ENCODE measurements around the gene GPR55.
A peak's percentile ranks its signal among the peaks of the same experiment; 100 is the strongest.
"Not testable (repeated sequence)": the region's sequence is repeated elsewhere in the genome, so short reads cannot be mapped to it uniquely, and the experiment has no call there.

GPR55 gene

GRCh38 chr2:230949966-230950873 lies 25.2 kb upstream of the GPR55 start:
- no peak for DNase-seq

DNA sequence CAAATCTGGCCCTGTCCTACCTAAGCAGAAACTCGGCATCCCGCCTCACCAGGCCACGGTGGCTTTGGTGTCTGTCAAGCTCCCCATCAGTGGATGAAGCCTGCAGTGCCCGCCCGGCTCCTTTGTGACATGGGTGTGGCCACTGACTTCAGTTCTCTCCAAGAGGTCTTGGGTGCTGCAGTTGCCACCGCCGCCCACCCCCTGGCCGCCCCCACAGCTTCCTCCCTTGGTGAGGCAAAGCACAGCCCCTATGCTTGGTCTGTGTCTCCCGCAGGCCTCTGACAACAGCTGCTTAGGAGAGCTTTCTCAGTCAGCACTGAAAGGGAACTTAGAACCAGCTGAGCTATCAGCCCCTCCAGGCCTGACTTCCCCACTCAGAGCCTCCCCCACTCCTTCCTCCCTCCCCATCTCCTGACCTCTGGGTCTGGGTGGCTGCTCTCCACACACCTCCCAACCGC lies 22.9 kb upstream of the GPR55 start:
- no peak for DNase-seq

- DNase-seq, result no peak
Observed at GRCh38 chr2:230947235-230947576, 22.2 kb upstream of the GPR55 start.

- DNase-seq, result no peak
Observed at GRCh38 chr2:230946429-230947234, 21.6 kb upstream of the GPR55 start.

- DNase-seq, result no peak
Observed at GRCh38 chr2:230944757-230945372, 19.8 kb upstream of the GPR55 start.

DNA sequence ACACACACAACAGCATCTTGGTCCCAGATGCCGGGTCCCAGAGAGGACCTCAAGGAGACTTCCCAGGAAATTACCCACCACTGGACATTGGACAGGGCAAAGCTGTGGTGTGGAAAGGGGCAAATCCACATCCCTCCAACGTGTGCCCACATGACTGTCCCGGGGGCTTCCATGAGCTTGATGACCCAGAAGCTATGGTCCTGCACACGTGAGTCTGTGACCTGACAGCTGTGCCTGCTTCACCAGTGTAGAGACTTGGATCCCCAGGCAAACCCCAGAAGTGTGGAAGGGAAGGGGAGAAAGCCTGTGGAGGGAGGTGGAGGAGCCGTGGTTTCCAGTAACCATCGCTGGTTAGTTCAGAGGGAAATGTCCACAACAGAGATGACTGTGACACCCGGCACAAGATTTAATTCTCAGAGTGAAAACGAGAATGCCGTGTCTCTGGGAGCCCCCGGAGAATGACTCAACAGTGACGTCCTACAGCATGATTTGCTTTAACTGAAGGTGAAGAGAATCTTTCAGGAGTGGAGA lies 19.1 kb upstream of the GPR55 start:
- peak; percentile 35 to 45 for DNase-seq

GRCh38 chr2:230942920-230943896 lies 18.2 kb upstream of the GPR55 start:
- no peak for DNase-seq

DNA sequence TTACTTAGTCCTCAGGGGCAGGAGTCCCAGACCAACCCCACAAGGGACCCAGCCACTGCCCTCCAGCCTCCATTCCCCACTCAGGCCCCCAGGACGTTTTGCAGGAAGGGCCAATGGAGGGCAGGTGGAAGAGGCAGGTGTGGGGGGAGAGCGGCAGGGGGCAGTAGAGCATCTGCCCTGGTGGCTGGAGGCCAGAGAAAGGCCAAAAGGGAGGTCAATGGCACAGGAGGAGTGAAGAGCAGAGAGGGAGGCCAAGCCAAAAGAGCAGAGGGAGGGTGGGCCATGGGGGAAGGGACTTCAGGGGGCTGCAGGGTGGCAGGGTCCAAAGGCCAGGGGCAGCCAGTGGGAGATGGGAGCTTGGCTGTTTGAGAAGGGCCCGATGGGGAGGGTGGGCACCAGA lies 17.3 kb upstream of the GPR55 start:
- DNase-seq, result no peak

DNA sequence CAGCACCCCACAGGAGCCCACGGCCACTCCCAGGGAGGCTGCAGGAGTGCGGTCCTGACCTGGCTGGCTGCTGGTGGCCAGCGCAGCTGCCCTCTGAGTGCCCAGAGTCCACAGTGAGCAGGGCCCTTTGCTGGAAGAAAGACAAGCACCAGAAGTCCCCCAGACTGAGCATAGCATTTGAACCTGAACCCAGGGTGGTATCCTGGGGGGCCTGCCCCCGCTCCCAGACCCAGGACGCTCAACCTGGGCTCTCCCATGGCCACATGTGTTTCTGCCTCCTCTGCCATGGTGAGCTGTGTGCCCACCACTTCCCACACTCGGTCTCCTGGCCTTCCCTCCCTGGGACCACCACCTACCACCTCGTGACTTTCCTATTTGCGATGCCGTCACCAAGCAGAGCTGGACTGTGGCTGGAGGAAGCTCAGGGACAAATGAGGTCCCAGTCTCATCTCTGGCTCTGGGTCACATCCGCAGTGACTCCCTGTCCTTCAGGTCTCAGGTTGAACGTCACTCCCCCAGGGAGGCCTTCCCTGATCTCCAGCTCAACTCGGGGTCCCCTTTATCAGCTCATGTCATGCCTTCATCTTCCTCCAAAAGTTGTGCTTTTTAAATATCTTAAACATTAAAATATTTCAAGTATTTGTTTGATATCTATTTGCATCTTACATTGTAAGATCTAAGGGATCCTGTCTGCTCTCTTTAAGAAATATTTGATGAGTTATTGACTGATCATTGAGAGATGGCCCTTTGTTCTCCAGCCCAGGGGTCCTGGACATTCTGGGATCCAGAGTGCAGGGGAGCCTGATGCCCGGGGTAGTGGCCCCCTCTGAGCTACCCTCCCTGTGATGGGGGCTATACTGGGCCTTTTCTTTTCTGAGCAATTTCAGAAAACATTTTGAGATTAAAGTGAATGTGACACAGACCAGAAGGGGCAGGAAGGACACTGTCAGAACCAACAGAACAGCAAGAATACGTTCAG lies 16.4 kb upstream of the GPR55 start:
- DNase-seq, result no peak

- DNase-seq, result no peak
Observed at GRCh38 chr2:230940471-230940815, 15.4 kb upstream of the GPR55 start.

- DNase-seq, result no peak
Observed at GRCh38 chr2:230939691-230940470, 14.8 kb upstream of the GPR55 start.

DNA sequence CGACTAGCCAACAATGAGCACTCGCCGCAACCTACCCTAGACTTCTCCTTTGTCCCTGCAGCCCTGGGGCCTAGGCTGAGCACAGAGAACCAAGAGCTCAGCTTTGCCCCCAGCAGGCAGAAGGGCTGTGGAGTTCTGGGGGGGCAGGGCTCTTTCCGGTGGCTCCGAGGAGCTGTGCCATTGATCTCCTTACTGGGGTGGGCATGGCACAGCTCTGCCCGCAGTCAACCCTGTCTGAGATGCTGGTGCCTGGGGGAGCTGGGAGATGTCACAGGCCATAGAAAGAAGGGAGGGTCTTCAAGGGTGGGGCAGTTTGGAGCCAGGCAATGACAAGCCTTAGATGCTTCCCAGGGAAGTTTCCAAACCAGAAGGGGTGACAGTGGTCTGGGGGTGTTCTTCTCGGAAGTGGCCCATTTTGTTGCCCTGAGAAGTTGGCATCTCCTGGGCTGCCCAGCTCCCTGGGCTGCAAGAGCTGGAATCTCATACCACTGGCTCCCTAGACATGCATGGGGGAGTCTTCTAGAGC lies 14.1 kb upstream of the GPR55 start:
- no peak for DNase-seq

DNA sequence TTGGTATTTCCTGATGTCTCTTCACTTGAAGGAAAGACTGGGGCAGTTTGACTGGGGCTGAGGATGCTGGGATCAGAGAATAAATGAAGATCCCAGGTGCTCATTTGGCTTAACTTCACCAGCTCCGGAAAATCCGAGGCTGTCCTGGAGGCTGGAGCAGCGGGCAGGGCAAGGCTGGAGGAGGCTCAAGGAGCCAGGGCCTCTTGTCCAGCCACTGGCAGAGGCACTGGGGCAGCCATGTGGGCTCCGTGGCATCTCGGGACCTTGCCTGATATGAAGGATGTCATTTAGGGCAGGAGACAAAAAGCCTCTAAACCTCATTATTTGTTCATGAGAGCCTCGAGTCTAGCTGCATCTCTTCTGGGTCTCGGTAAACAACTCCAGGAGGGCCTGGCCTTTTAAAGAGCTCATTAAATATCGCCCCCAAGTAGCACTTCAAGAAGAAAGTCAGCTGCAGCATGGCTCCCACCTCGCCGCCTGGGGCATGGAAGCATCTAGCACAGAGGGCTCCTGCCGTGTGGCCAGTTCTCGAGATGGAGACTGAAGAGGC lies 13.5 kb upstream of the GPR55 start:
- DNase-seq, result no peak

- no peak for DNase-seq
Observed at GRCh38 chr2:230938098-230938497, 13.1 kb upstream of the GPR55 start.

GRCh38 chr2:230937362-230937761 lies 12.3 kb upstream of the GPR55 start:
- no peak for DNase-seq

DNA sequence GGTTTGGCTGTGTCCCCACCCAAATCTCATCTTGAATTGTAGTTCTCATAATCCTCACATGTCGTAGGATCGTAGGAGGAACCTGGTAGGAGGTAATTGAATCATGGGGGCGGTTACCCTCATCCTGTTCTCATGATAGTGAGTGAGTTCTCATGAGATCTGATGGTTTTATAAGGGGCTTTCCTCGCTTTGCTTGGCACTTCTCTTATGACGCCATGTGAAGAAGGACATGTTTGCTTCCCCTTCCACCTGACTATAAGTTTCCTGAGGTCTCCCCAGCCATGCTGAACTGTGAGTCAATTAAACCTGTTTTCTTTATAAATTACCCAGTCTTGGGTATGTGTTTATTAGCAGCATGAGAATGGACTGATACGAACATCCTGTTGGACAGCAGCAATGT lies 11.2 kb upstream of the GPR55 start:
- not testable (repeated sequence) for DNase-seq

- no peak for DNase-seq
Observed at GRCh38 chr2:230935130-230935430, 10.0 kb upstream of the GPR55 start.

GRCh38 chr2:230934231-230935129 lies 9.4 kb upstream of the GPR55 start:
- no peak for DNase-seq
